GM12892 (cell line): Measurements from ENCODE around the gene KCTD19.

Experiments
- POLR2A ChIP-seq: IDR thresholded peaks from 2 replicates; pipeline ENCODE4 v1.6.1; 2011; ENCODE audit warnings: low read depth, low read length, control low read depth
- TAF1 ChIP-seq: IDR thresholded peaks from 2 replicates; pipeline ENCODE4 v1.6.1; 2011; ENCODE audit warnings: low read depth, mild to moderate bottlenecking, control low read depth, low read length, borderline replicate concordance

- TF ChIP-seq POLR2A (no peak), TAF1 (no peak)
Observed at GRCh38 chr16:67312719-67313118, 13.8 kb downstream of the KCTD19 start.
